H1 (cell line): ENCODE results near the gene CEP128.

Experiments
- CHD7 ChIP-seq: fragments of 300-600 bp; sonication (generic); IDR thresholded peaks from 2 replicates; pipeline ENCODE4 v1.7.1; 2012; ENCODE audit warnings: low read length, moderate library complexity, mild to moderate bottlenecking, inconsistent platforms; ENCODE audit not compliant: insufficient replicate concordance
- CTCF ChIP-seq, 3 experiments: IDR thresholded peaks; 1 replicate in 2 of 3; 2 replicates in 1 of 3; pipeline versions ENCODE4 v1.5.1 to v1.6.1; 2011; ENCODE audit warnings: low read length in 3 of 3, mild to moderate bottlenecking in 3 of 3, inconsistent platforms in 2 of 3, low read depth in 1 of 3, moderate library complexity in 1 of 3; ENCODE audit not compliant: insufficient read depth in 1 of 3; ENCODE audit errors: control extremely low read depth in 1 of 3
- EGR1 ChIP-seq: IDR thresholded peaks from 2 replicates; pipeline ENCODE4 v1.6.1; 2011; ENCODE audit warnings: low read depth, low read length, borderline replicate concordance
- EZH2 ChIP-seq: fragments of 200-600 bp; sonication (generic); IDR thresholded peaks from 2 replicates; pipeline ENCODE4 v1.7.1; 2012; ENCODE audit warnings: low read depth, mild to moderate bottlenecking, moderate library complexity, low read length, inconsistent platforms; ENCODE audit not compliant: severe bottlenecking
- JUND ChIP-seq: IDR thresholded peaks from 2 replicates; pipeline ENCODE4 v1.6.1; 2011; ENCODE audit warnings: mild to moderate bottlenecking, improper control_type of control experiment, low read length
- MAFK ChIP-seq: IDR thresholded peaks from 2 replicates; pipeline ENCODE4 v1.6.1; 2012; ENCODE audit warnings: low read depth, mild to moderate bottlenecking, improper control_type of control experiment, low read length
- MAX ChIP-seq: IDR thresholded peaks from 2 replicates; pipeline ENCODE4 v1.6.1; 2012; ENCODE audit warnings: inconsistent platforms
- POLR2A ChIP-seq, 2 experiments: IDR thresholded peaks; 1 replicate in 1 of 2; 2 replicates in 1 of 2; pipeline ENCODE4 v1.6.1; 2011; ENCODE audit warnings: low read depth in 2 of 2, low read length in 2 of 2, mild to moderate bottlenecking in 2 of 2; ENCODE audit errors: control extremely low read depth in 1 of 2
- RFX5 ChIP-seq: IDR thresholded peaks from 2 replicates; pipeline ENCODE4 v1.6.1; 2011; ENCODE audit warnings: low read depth, low read length, improper control_type of control experiment, borderline replicate concordance
- SIN3A ChIP-seq, 2 experiments: IDR thresholded peaks in 1 of 2; conservative IDR thresholded peaks in 1 of 2; 2 replicates each; pipeline ENCODE4 v1.6.1; 2011 to 2012; ENCODE audit warnings: low read length in 2 of 2, improper control_type of control experiment in 1 of 2, low read depth in 1 of 2, mild to moderate bottlenecking in 1 of 2
- SUZ12 ChIP-seq: fragments of 200-600 bp; sonication (generic); IDR thresholded peaks from 2 replicates; pipeline ENCODE4 v1.6.1; 2012; ENCODE audit warnings: mild to moderate bottlenecking, inconsistent platforms, low read length, moderate library complexity, mixed read lengths
- TAF1 ChIP-seq: IDR thresholded peaks from 2 replicates; pipeline ENCODE4 v1.6.1; 2011; ENCODE audit warnings: mild to moderate bottlenecking, low read depth, low read length
- ZNF274 ChIP-seq: IDR thresholded peaks from 2 replicates; pipeline ENCODE4 v1.7.0; 2012; ENCODE audit warnings: low read length, borderline replicate concordance; ENCODE audit errors: extremely low read depth

GRCh38 chr14:80567905-80568536 is 373.5 kb downstream of the CEP128 start:
- TF ChIP-seq MAX (no peak), ZNF274 (no peak), CTCF (IDR thresholded peaks at IDR 0.05; ENCODE audit: control extremely low read depth in 1 of 3, insufficient read depth in 1 of 3, low read depth in 1 of 3, low read length in 3 of 3) (no peak), RFX5 (no peak), MAFK (no peak), JUND (no peak), EZH2 (no peak), SIN3A (conservative IDR thresholded peaks at IDR 0.05 in 1 of 2, IDR thresholded peaks at IDR 0.05 in 1 of 2; ENCODE audit: low read depth in 1 of 2, low read length in 2 of 2) (no peak), SUZ12 (no peak), POLR2A (IDR thresholded peaks at IDR 0.05; ENCODE audit: control extremely low read depth in 1 of 2, low read depth in 2 of 2, low read length in 2 of 2) (no peak), TAF1 (no peak), CHD7 (no peak), EGR1 (no peak)
